Skin epidermis (tissue), 12 donors: ENCODE measurements around the gene HOXD13.

Experiments
- H3K27ac ChIP-seq, 21 experiments: fragments of 200-600 bp; sonication (generic) in 11 of 21; one replicate each; pipeline ENCODE4 v1.5.0; 2020; ENCODE audit warnings: mild to moderate bottlenecking in 3 of 21, inconsistent platforms in 2 of 21, moderate library complexity in 2 of 21
- H3K4me3 ChIP-seq, 7 experiments: fragments of 200-600 bp; sonication (generic) in 2 of 7; one replicate each; pipeline ENCODE4 v1.5.0; 2020; ENCODE audit warnings: inconsistent platforms in 2 of 7, mild to moderate bottlenecking in 2 of 7, moderate library complexity in 1 of 7

The HOXD13 gene

GRCh38 chr2:176090862-176091261 lies 1.7 kb upstream of the HOXD13 start:
- Histone ChIP-seq H3K27ac (no peak overlapping the region), H3K4me3 (no peak overlapping the region)

GRCh38 chr2:176091329-176092258 lies 927 bp upstream of the HOXD13 start:
- H3K27ac ChIP-seq: no peak overlapping the region
- no peak overlapping the region for H3K4me3 ChIP-seq

DNA sequence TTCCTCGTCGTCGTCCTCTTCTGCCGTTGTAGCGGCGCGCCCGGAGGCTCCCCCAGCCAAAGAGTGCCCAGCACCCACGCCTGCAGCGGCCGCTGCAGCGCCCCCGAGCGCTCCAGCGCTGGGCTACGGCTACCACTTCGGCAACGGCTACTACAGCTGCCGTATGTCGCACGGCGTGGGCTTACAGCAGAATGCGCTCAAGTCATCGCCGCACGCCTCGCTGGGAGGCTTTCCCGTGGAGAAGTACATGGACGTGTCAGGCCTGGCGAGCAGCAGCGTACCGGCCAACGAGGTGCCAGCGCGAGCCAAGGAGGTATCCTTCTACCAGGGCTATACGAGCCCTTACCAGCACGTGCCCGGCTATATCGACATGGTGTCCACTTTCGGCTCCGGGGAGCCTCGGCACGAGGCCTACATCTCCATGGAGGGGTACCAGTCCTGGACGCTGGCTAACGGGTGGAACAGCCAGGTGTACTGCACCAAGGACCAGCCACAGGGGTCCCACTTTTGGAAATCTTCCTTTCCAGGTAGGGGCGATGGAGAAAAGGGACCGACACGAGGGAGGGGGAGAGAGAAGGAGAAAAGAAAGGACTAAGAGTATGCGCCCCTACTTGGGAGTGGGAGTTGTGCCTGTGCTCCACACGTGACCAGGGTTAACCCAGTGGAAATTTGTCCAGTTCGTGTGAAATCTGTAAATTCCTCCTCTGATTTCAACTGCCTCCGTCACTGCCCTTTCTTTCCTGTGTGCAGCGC lies 800 bp downstream of the HOXD13 start:
- Histone ChIP-seq H3K4me3 (peak overlapping the region in 6 of 7 experiments; percentile 11 to 37 (median 26)), H3K27ac (no peak overlapping the region)

DNA sequence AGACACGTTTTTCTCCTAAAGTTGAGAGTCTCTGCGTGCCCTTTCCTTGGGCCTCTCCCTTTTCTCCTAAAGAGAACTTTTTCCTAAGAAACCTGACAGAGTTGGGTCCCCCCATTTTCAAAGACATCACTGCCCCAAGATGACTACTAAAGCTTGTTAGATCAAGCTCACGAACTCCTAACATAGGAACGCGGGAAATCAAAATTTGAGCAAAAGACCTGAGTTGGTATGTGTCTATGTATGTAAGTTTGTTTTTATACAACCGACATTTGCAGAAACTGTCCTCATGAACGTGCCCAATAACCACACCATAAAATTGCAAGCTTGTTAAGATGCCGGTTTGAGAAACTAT lies 1.4 kb downstream of the HOXD13 start:
- H3K27ac ChIP-seq: no peak overlapping the region
- no peak overlapping the region for H3K4me3 ChIP-seq

- no peak overlapping the region for H3K27ac ChIP-seq
These were observed 1.8 kb downstream of the HOXD13 start for GRCh38 chr2:176094349-176094748.

DNA sequence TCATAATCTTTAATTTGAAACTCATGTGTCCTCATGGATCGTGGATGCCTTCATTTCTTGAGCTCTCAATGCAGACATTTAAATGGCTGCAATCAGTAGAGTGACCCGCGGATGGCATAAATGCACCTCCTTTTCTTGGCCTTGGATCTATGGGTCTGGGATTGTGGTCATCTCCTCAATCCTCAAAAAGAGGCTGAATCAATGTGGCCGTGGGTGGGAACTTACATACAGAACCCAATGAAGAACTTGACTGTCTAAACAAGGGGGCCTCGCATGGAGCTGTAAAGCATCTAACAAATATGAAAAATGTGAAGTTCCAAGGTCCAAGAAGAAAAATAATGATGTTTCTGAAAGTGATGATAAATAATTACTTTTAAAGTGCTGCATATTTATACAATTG lies 2.9 kb downstream of the HOXD13 start:
- H3K27ac ChIP-seq: no peak overlapping the region
- no peak overlapping the region for H3K4me3 ChIP-seq

More at GRCh38 chr2:176094349-176094748, 1.8 kb downstream of the HOXD13 start:
- H3K4me3 ChIP-seq: no peak overlapping the region

GRCh38 chr2:176096243-176096985 lies 3.9 kb downstream of the HOXD13 start:
- Histone ChIP-seq H3K4me3 (peak overlapping the region in 6 of 7 experiments; percentile 1 to 37 (median 18)), H3K27ac (peak overlapping the region in 3 of 21 experiments; percentile 11 to 82 (median 63))

DNA sequence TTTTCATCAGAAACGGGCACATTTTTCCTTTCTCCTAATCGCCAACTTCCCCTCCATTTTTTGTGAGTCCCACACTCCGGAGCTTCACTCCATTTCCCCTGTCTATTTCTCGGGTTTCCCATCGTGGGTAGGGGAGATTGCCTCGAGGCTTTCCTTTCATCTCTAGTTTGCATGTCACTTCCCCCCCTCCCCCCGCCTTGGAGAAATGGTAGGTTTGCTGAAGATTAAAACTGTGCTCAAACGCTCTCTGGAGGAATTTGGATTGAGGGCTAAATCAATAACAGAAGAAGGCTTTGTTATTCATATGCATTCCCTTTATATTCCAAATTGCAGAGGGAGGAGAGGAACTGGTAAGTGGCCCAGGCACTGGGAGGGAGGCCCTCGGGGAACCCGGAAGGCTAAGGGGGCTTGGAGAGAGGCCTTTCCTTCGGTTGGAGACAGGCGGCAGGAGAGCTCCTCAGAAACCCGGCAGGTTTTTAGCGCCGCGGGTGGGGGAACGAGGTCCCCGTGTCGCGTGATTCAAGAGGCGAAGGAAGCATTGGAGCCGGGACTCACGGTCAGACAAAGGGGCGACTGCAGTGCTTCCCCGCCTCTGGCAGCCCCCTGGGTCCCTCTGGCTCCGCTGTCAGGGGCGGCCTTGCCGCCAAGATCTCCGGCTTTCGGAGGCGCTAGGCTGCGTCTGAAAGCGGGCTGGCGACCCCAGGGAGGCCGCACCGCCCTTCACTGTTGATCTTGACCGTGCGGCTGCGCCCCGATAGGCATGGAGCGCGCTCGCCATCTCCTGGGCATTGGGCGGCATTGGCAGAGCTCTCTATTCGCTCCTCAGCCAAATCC lies 4.7 kb downstream of the HOXD13 start:
- H3K27ac ChIP-seq: peak overlapping the region in 4 of 21 experiments; percentile 11 to 82 (median 50)
- H3K4me3 ChIP-seq: peak overlapping the region; percentile 18 to 37 (median 26)

DNA sequence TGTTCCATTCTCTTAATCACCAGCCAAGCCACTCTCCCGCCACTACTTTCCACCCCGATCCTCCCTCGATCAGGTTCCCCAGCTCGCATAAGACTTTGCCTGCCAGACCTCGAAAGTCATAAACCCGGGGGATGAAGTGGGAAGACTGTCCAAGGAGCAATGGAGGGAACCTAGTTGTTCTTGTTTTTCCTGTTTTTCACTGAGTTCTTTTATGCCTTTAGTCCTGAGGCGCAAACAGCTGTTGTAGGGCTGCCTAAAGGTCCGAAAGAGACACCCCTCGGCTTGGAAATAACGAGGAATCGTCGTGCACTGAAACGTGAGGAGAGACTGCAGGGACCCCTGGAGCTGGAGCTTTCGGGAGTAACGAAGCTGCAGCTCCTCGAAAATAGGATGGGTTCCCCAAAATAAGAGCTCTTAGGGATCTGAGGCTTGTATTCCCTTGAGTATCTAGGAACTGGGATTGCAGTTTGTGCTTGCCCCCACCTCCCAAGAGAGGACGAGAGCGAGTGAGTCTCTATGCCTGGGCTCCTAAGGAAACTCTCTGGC lies 5.4 kb downstream of the HOXD13 start:
- Histone ChIP-seq H3K4me3 (peak overlapping the region in 4 of 7 experiments; percentile 18 to 37 (median 26)), H3K27ac (peak overlapping the region in 1 of 21 experiments; percentile 82)

GRCh38 chr2:176098366-176099158 lies 6.0 kb downstream of the HOXD13 start:
- Histone ChIP-seq H3K27ac (no peak overlapping the region), H3K4me3 (peak overlapping the region in 1 of 7 experiments; percentile 37)

- Histone ChIP-seq H3K27ac (no peak overlapping the region), H3K4me3 (no peak overlapping the region)
These were observed 6.7 kb downstream of the HOXD13 start for GRCh38 chr2:176099159-176099727.

GRCh38 chr2:176099728-176100546 lies 7.4 kb downstream of the HOXD13 start, which contains the start of gene HOXD12:
Gene HOXD12, plus strand, starts transcription at chr2:176099795. Its CDS starts 7 bp downstream, at chr2:176099802.
- no peak within 1 kb of the TSS for H3K4me3 ChIP-seq
- H3K27ac ChIP-seq: no peak within 1 kb of the TSS

- no peak overlapping the region for H3K4me3 ChIP-seq
- H3K27ac ChIP-seq: no peak overlapping the region
These were observed 8.1 kb downstream of the HOXD13 start for GRCh38 chr2:176100547-176101140.

- H3K27ac ChIP-seq: no peak overlapping the region
- no peak overlapping the region for H3K4me3 ChIP-seq
These were observed 8.8 kb downstream of the HOXD13 start for GRCh38 chr2:176101216-176101830.

DNA sequence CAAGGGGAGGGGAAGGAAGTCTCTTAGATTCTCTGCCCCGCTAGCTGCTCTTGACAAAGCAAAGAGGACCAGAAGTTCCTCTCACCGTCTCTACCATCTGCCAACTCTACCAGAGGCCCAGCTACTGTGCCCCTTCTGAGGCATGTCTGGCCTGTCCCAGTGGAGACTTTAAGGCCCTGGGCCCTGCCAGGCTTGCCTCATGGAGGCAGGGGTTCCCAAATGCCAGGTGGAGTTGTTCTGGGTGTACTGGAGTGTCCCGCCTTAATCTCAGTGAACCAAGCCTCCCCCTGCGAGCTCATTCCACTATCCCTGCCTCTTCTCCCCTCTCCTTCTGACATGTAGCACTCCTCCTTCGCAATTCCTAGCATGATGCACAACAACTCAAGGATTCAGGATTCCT lies 9.3 kb downstream of the HOXD13 start:
- no peak overlapping the region for H3K4me3 ChIP-seq
- H3K27ac ChIP-seq: no peak overlapping the region

- no peak overlapping the region for H3K27ac ChIP-seq
- no peak overlapping the region for H3K4me3 ChIP-seq
These were observed 9.9 kb downstream of the HOXD13 start for GRCh38 chr2:176102309-176102866.
